Measurements from ENCODE around the gene KRTAP17-1.

GRCh38 chr17:41335747-41336146, 20.2 kb upstream of the KRTAP17-1 start:
- TF ChIP-seq FOXM1 (IDR thresholded peaks at IDR 0.05; ENCODE audit: borderline replicate concordance, low read depth) (no peak), REST (IDR thresholded peaks at IDR 0.05; ENCODE audit: low read depth) (no peak), NFIC (IDR thresholded peaks at IDR 0.05) (no peak), YY1 (IDR thresholded peaks at IDR 0.05; ENCODE audit: low read depth) (no peak), EP300 (IDR thresholded peaks at IDR 0.05; ENCODE audit: borderline replicate concordance) (no peak), TEAD4 (IDR thresholded peaks at IDR 0.05) (no peak)
- TF ChIP-seq, protein P1, sequence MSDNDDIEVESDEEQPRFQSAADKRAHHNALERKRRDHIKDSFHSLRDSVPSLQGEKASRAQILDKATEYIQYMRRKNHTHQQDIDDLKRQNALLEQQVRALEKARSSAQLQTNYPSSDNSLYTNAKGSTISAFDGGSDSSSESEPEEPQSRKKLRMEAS (IDR thresholded peaks at IDR 0.05): no peak

All from Ishikawa (cell line).